ENCODE data around the gene ANXA3.
A peak's percentile ranks its signal among the peaks of the same experiment; 100 is the strongest.

The ANXA3 gene

GRCh38 chr4:78612398-78613178 is 61.0 kb downstream of the ANXA3 start:
- FAIRE-seq: peak; percentile 38

GRCh38 chr4:78613522-78614321 is 62.2 kb downstream of the ANXA3 start:
- no peak for FAIRE-seq

- no peak for FAIRE-seq
Observed at GRCh38 chr4:78616046-78616498, 64.5 kb downstream of the ANXA3 start.

- FAIRE-seq: no peak
Observed at GRCh38 chr4:78618436-78618835, 66.9 kb downstream of the ANXA3 start.

GRCh38 chr4:78621395-78621794 is 69.8 kb downstream of the ANXA3 start:
- no peak for FAIRE-seq

- FAIRE-seq: no peak
Observed at GRCh38 chr4:78622253-78622979, 70.8 kb downstream of the ANXA3 start.

- FAIRE-seq: no peak
Observed at GRCh38 chr4:78624048-78624447, 72.5 kb downstream of the ANXA3 start.

- FAIRE-seq: peak; percentile 21
Observed at GRCh38 chr4:78625073-78625472, 73.5 kb downstream of the ANXA3 start.

- FAIRE-seq: no peak
Observed at GRCh38 chr4:78627046-78627965, 75.7 kb downstream of the ANXA3 start.

- FAIRE-seq: no peak
Observed at GRCh38 chr4:78627966-78628678, 76.6 kb downstream of the ANXA3 start.

- FAIRE-seq: no peak
Observed at GRCh38 chr4:78629991-78630541, 78.5 kb downstream of the ANXA3 start.

- FAIRE-seq: no peak
Observed at GRCh38 chr4:78630615-78631014, 79.0 kb downstream of the ANXA3 start.

GRCh38 chr4:78634011-78634664 is 82.6 kb downstream of the ANXA3 start:
- FAIRE-seq: no peak

GRCh38 chr4:78638337-78639172 is 87.0 kb downstream of the ANXA3 start:
- no peak for FAIRE-seq

GRCh38 chr4:78640714-78641113 is 89.1 kb downstream of the ANXA3 start:
- FAIRE-seq: no peak

- no peak for FAIRE-seq
Observed at GRCh38 chr4:78642934-78643333, 91.4 kb downstream of the ANXA3 start.

- FAIRE-seq: no peak
Observed at GRCh38 chr4:78644063-78644691, 92.6 kb downstream of the ANXA3 start.

- peak; percentile 87 for FAIRE-seq
Observed at GRCh38 chr4:78644744-78645330, 93.3 kb downstream of the ANXA3 start.
